GM18951 (cell line): ENCODE data around the gene HADH.

ENCODE experiments used
- POLR2A ChIP-seq: IDR thresholded peaks from 4 replicates; pipeline ENCODE4 v1.6.1; 2011; ENCODE audit warnings: mild to moderate bottlenecking; ENCODE audit not compliant: insufficient read length, insufficient read depth; ENCODE audit errors: extremely low read depth
- in situ Hi-C: fragments of 300-500 bp; cut with MboI; formaldehyde crosslinking; loops from one replicate; pipeline ENCODE4 v1.12.0; 2022; ENCODE audit warnings: low sequenced_read_pairs, mixed read lengths, inconsistent platforms; ENCODE audit not compliant: unreplicated experiment

HADH gene

DNA sequence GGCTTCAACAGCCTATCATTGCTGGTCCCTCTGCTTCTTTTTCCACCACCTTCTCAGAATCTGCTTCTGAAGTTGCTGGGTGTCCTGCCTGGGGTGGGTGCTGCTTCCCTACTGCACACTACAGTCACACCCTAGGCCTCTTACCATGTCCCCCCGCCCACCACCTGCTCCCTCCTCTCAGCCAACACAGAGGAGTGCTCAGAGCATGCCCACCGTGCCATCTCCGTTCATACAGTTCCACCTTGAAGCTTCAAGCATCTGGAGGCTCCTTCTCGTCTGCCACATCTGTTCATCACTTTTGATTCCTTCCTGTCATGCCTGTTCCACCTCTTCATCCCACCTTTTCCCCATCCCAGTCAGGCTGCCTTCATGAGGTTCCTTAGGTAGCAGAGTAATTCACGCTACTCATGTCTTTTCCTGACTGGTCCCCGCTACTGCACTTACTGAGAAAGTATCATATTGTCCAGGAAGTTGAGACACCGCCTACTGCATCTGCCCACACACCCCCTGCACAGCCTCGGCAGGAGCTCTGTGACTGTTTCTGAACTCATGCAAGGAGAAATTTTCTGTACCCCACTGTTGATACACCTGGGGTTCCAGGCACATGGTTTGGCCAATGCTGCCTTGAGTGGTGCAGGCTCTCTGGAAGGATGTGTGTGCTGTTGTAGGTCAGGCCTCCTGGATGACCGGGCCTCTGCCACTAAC, 39.5 kb downstream of the HADH start:
- in situ Hi-C loops: no loop called here
- no peak for TF ChIP-seq POLR2A

GRCh38 chr4:108029731-108030130, 40.0 kb downstream of the HADH start:
- in situ Hi-C loops: no loop called here
- TF ChIP-seq POLR2A: no peak

GRCh38 chr4:108030332-108030731, 40.6 kb downstream of the HADH start:
- TF ChIP-seq POLR2A: no peak
- in situ Hi-C loops: no loop called here

- in situ Hi-C loops: no loop called here
- no peak for TF ChIP-seq POLR2A
These were observed 41.9 kb downstream of the HADH start for GRCh38 chr4:108031427-108032083.

GRCh38 chr4:108033348-108033747, 43.7 kb downstream of the HADH start:
- in situ Hi-C loops: no loop called here
- no peak for TF ChIP-seq POLR2A

GRCh38 chr4:108034565-108034964, 44.9 kb downstream of the HADH start:
- no peak for TF ChIP-seq POLR2A
- in situ Hi-C loops: no loop called here

GRCh38 chr4:108035691-108036090, 46.0 kb downstream of the HADH start:
- no peak for TF ChIP-seq POLR2A
- in situ Hi-C loops: no loop called here

DNA sequence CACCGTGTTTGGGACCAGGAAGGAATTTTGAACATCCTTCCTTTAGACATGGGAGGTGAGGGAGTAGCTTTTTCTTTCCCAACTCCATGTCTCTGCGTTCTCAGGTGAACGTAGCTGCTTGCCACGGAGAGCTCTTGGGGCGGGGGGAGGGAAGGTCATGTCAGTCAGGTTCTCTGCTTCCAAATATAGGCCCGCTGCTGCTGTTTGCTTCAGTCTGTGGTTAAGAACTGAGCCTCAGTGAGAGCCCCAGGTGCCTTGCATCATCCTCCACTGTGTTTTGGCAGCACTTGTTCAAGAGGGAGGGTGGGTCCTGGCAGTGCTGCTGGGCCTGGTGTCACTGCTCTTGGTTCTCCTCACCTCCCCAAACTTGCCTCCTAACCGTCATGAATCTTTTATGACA, 46.5 kb downstream of the HADH start:
- no peak for TF ChIP-seq POLR2A

DNA sequence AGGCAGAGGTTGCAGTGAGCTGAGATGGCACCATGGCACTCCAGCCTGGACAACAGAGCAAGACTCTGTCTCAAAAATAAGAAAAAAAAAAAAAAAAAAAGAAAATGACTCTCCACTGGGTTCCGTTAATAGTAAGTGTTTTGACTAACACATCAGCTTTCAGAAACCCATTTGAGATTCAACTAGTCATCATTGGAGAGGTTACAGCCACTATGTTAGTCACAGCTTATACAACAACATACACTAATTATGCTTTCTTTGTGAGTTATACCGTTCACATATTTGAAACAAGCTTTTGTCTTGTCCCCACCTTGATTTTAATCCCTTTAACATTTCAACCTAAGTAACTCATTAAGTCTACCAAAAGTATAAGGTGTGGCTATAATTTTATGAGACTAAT, 48.2 kb downstream of the HADH start:
- in situ Hi-C loops: no loop called here
- TF ChIP-seq POLR2A: no peak

More for the DNA sequence above, 46.5 kb downstream of the HADH start:
- in situ Hi-C loops: no loop called here

GRCh38 chr4:108042927-108043326, 53.2 kb downstream of the HADH start:
- in situ Hi-C loops: loop anchor here (10.0 kb wide), 1 partner anchor 122 kb away; the partner anchor contains the start of gene LEF1
- TF ChIP-seq POLR2A: no peak

GRCh38 chr4:108043526-108043925, 53.8 kb downstream of the HADH start:
- in situ Hi-C loops: loop anchor here (10.0 kb wide), 1 partner anchor 121 kb away; the partner anchor contains the start of gene LEF1
- TF ChIP-seq POLR2A: no peak

DNA sequence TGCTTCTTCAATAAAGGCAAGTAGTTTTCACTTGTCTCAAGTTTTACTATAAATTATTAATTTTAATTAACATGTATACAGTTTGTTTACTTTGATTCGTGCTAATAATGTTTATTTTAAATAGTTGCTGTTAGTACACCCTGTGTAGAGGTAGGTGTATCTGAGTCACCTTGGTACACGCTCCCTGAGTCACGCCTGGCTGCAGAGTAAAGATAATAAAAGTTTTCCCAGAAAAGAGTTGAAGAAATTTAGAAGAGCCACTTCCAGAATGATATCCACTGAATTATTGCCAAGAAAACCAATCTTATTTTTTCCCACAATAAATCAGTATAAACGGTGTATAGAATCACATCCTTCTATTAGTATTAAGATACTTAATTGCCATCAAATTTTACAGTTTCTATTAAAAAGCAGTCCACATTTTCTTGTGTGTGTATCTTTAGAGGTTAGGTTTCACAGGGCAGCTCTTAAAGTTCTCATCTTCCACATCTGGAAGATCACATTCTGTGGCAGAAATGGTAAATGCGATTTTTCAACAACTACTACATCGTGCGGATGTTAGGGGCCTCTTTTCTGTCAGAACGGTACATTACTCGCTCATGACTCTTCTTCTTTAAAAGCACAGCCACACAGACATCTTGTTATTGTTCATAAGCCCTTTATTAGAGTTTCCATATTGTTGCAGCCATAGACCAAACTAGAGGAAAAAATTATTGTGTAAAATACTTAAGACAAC, 55.4 kb downstream of the HADH start:
- TF ChIP-seq POLR2A: no peak

DNA sequence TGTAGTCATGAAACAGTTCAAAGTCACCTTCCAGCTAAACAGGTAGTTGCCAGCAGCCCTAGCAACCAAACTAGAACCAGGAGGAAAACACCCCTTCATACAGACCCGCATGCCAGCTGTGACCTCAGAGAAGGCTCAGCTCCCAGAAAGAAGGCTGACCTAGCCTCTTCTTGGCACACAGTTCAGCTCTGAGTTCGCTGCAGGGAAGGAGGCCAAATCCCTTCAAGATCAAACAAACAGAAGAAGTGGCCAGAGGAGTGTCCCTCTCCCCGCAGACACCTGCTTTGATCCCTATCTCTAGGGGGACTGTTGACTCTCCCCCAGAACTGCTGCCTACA, 56.0 kb downstream of the HADH start:
- in situ Hi-C loops: loop anchor here (10.0 kb wide), 1 partner anchor 119 kb away; the partner anchor contains the start of gene LEF1
- no peak for TF ChIP-seq POLR2A

More for the DNA sequence above, 55.4 kb downstream of the HADH start:
- in situ Hi-C loops: loop anchor here (10.0 kb wide), 1 partner anchor 120 kb away; the partner anchor contains the start of gene LEF1
